Parathyroid adenoma (tissue), 2 donors: Measurements from ENCODE around the gene TMEM63B.
"Not testable (repeated sequence)": the region's sequence is repeated elsewhere in the genome, so short reads cannot be mapped to it uniquely, and the experiment has no call there.

ENCODE experiments used
- H2AFZ ChIP-seq: fragments of 300-600 bp; sonication (generic); one replicate; pipeline ENCODE4 v1.7.0; 2017; ENCODE audit warnings: antibody characterized with exemption, mild to moderate bottlenecking
- H3K27ac ChIP-seq: fragments of 300-600 bp; sonication (generic); one replicate; pipeline ENCODE4 v1.7.0; 2017
- H3K27me3 ChIP-seq: fragments of 300-600 bp; sonication (generic); one replicate; pipeline ENCODE4 v1.7.0; 2017; ENCODE audit warnings: low read length; ENCODE audit not compliant: control insufficient read depth, insufficient read depth
- H3K36me3 ChIP-seq: fragments of 300-600 bp; sonication (generic); one replicate; pipeline ENCODE4 v1.7.0; 2017; ENCODE audit warnings: low read length; ENCODE audit not compliant: control insufficient read depth, insufficient read depth
- H3K4me1 ChIP-seq: fragments of 300-600 bp; sonication (generic); one replicate; pipeline ENCODE4 v1.7.0; 2017; ENCODE audit warnings: control low read depth
- H3K4me2 ChIP-seq: fragments of 300-600 bp; sonication (generic); one replicate; pipeline ENCODE4 v1.7.0; 2017; ENCODE audit warnings: low read length
- H3K4me3 ChIP-seq: fragments of 300-600 bp; sonication (generic); one replicate; pipeline ENCODE4 v1.7.0; 2017; ENCODE audit warnings: low read depth, low read length
- H3K79me2 ChIP-seq: fragments of 300-600 bp; sonication (generic); one replicate; pipeline ENCODE4 v1.7.0; 2017; ENCODE audit warnings: control low read depth
- H3K9ac ChIP-seq: fragments of 300-600 bp; sonication (generic); one replicate; pipeline ENCODE4 v1.7.0; 2017; ENCODE audit warnings: mild to moderate bottlenecking
- H3K9me3 ChIP-seq: fragments of 300-600 bp; sonication (generic); one replicate; pipeline ENCODE4 v1.7.0; 2017; ENCODE audit warnings: low read length; ENCODE audit not compliant: control insufficient read depth
- CTCF ChIP-seq: fragments of 300-600 bp; sonication (generic); IDR thresholded peaks from one replicate; pipeline ENCODE4 v1.7.0; 2017; ENCODE audit warnings: antibody characterized with exemption, mild to moderate bottlenecking
- donor health status: primary hyperparathyroidism.

TMEM63B gene

GRCh38 chr6:44090465-44090864 lies 36.9 kb upstream of the TMEM63B start:
- Histone ChIP-seq H3K4me2 (no peak overlapping the region), H3K27me3 (no peaks in the 10 kb centered on the region), H3K36me3 (no peaks in the 10 kb centered on the region), H3K9ac (no peak overlapping the region), H3K9me3 (no peaks in the 10 kb centered on the region), H3K4me1 (no peaks in the 10 kb centered on the region), H2AFZ (no peak overlapping the region), H3K27ac (no peak overlapping the region), H3K79me2 (peaks cover 4% of the 10 kb centered on the region), H3K4me3 (no peak overlapping the region)
- no peak for TF ChIP-seq CTCF

- H3K36me3 ChIP-seq, H3K4me1 ChIP-seq, H3K9me3 ChIP-seq, H3K4me3 ChIP-seq, H3K9ac ChIP-seq, H3K27ac ChIP-seq, H3K79me2 ChIP-seq, H3K4me2 ChIP-seq, H2AFZ ChIP-seq, H3K27me3 ChIP-seq: not testable (repeated sequence)
Measured at GRCh38 chr6:44091356-44091755, 36.0 kb upstream of the TMEM63B start.

- no peak for TF ChIP-seq CTCF
- no peak overlapping the region for H3K4me3 ChIP-seq
- no peak overlapping the region for H3K9ac ChIP-seq
- H3K27me3 ChIP-seq, result no peaks in the 10 kb centered on the region
- no peak overlapping the region for H3K4me2 ChIP-seq
- H2AFZ ChIP-seq, result no peak overlapping the region
- H3K27ac ChIP-seq, result no peak overlapping the region
- no peaks in the 10 kb centered on the region for H3K36me3 ChIP-seq
- no peaks in the 10 kb centered on the region for H3K4me1 ChIP-seq
- H3K79me2 ChIP-seq, result peaks cover 6% of the 10 kb centered on the region
- no peaks in the 10 kb centered on the region for H3K9me3 ChIP-seq
Measured at GRCh38 chr6:44091981-44092884, 35.1 kb upstream of the TMEM63B start.

- no peaks in the 10 kb centered on the region for H3K4me1 ChIP-seq
- no peak overlapping the region for H3K9ac ChIP-seq
- no peaks in the 10 kb centered on the region for H3K36me3 ChIP-seq
- H3K4me3 ChIP-seq, result no peak overlapping the region
- no peaks in the 10 kb centered on the region for H3K9me3 ChIP-seq
- H3K4me2 ChIP-seq, result no peak overlapping the region
- TF ChIP-seq CTCF, result no peak
- no peak overlapping the region for H2AFZ ChIP-seq
- no peaks in the 10 kb centered on the region for H3K27me3 ChIP-seq
- H3K27ac ChIP-seq, result no peak overlapping the region
- peaks cover 6% of the 10 kb centered on the region for H3K79me2 ChIP-seq
Measured at GRCh38 chr6:44093066-44093465, 34.3 kb upstream of the TMEM63B start.

GRCh38 chr6:44093750-44094402 lies 33.5 kb upstream of the TMEM63B start:
- H3K4me1 ChIP-seq, result no peaks in the 10 kb centered on the region
- no peaks in the 10 kb centered on the region for H3K36me3 ChIP-seq
- no peak overlapping the region for H3K9ac ChIP-seq
- H3K27me3 ChIP-seq, result no peaks in the 10 kb centered on the region
- no peaks in the 10 kb centered on the region for H3K9me3 ChIP-seq
- H3K4me2 ChIP-seq, result no peak overlapping the region
- peaks cover 6% of the 10 kb centered on the region for H3K79me2 ChIP-seq
- H3K27ac ChIP-seq, result no peak overlapping the region
- no peak for TF ChIP-seq CTCF
- no peak overlapping the region for H2AFZ ChIP-seq
- H3K4me3 ChIP-seq, result no peak overlapping the region
